OCI-LY1 (cell line): ENCODE measurements around the gene MTF1.

Experiments used
- H2AFZ ChIP-seq: fragments of 200-600 bp; sonication (generic), shearing (Covaris generic); 2 replicates; pipeline ENCODE4 v1.6.0; 2014; ENCODE audit warnings: antibody characterized with exemption, mild to moderate bottlenecking, low read length
- H3F3A ChIP-seq: fragments of 200-600 bp; sonication (generic), shearing (Covaris generic); 2 replicates; pipeline ENCODE4 v1.6.0; 2014; ENCODE audit warnings: mild to moderate bottlenecking, antibody characterized with exemption, low read length, moderate library complexity; ENCODE audit not compliant: insufficient read depth
- H3K27ac ChIP-seq: fragments of 200-600 bp; sonication (generic); 2 replicates; pipeline ENCODE4 v1.5.1; 2014; ENCODE audit warnings: low read length, mixed run types, mild to moderate bottlenecking, low read depth; ENCODE audit not compliant: poor library complexity, severe bottlenecking
- H3K27me3 ChIP-seq: fragments of 200-600 bp; sonication (generic); 2 replicates; pipeline ENCODE4 v1.6.0; 2014; ENCODE audit warnings: antibody characterized with exemption, mild to moderate bottlenecking, low read length, moderate library complexity; ENCODE audit not compliant: insufficient read depth
- H3K36me3 ChIP-seq: fragments of 200-600 bp; sonication (generic); 2 replicates; pipeline ENCODE4 v1.6.1; 2014; ENCODE audit warnings: mild to moderate bottlenecking, antibody characterized with exemption, low read length, moderate library complexity, mixed read lengths; ENCODE audit not compliant: insufficient read depth
- H3K4me1 ChIP-seq: fragments of 200-600 bp; sonication (generic); 2 replicates; pipeline ENCODE4 v1.5.1; 2014; ENCODE audit warnings: mild to moderate bottlenecking, low read length, moderate library complexity; ENCODE audit not compliant: insufficient read depth, severe bottlenecking
- H3K4me2 ChIP-seq: fragments of 200-600 bp; sonication (generic), shearing (Covaris generic); 2 replicates; pipeline ENCODE4 v1.6.1; 2014; ENCODE audit warnings: low read length
- H3K4me3 ChIP-seq: fragments of 200-600 bp; sonication (generic); 2 replicates; pipeline ENCODE4 v1.5.1; 2014; ENCODE audit warnings: low read length, low read depth, mild to moderate bottlenecking, mixed read lengths; ENCODE audit not compliant: poor library complexity, severe bottlenecking
- H3K79me2 ChIP-seq: fragments of 200-600 bp; shearing (Covaris generic); 2 replicates; pipeline ENCODE4 v1.6.1; 2016; ENCODE audit warnings: mixed run types, low read length, mixed read lengths; ENCODE audit not compliant: insufficient read depth
- H3K9ac ChIP-seq: fragments of 200-600 bp; sonication (generic), shearing (Covaris generic); 2 replicates; pipeline ENCODE4 v1.6.1; 2014; ENCODE audit warnings: mild to moderate bottlenecking, low read length, mixed read lengths
- H3K9me2 ChIP-seq: fragments of 200-600 bp; sonication (generic), shearing (Covaris generic); 2 replicates; pipeline ENCODE4 v1.6.1; 2014; ENCODE audit warnings: low read depth, mild to moderate bottlenecking, low read length, mixed read lengths
- H3K9me3 ChIP-seq: fragments of 200-600 bp; shearing (Covaris generic); 2 replicates; pipeline ENCODE4 v1.6.1; 2014; ENCODE audit warnings: low read length, mixed read lengths
- H4K20me1 ChIP-seq: fragments of 200-600 bp; sonication (generic), shearing (Covaris generic); 2 replicates; pipeline ENCODE4 v1.6.0; 2016; ENCODE audit warnings: mild to moderate bottlenecking, low read length; ENCODE audit not compliant: insufficient read depth
- EZH2 ChIP-seq: fragments of 200-600 bp; sonication (generic), shearing (Covaris generic); IDR thresholded peaks from 2 replicates; pipeline ENCODE4 v1.8.0; 2017; ENCODE audit warnings: borderline replicate concordance, mixed run types, mild to moderate bottlenecking, antibody characterized with exemption, low read length, moderate library complexity, mixed read lengths
- TF ChIP-seq, protein P1 (sequence below): fragments of 200-600 bp; sonication (generic), shearing (Covaris generic); IDR thresholded peaks from 2 replicates; pipeline ENCODE4 v1.5.1; 2017; ENCODE audit warnings: mild to moderate bottlenecking, antibody characterized with exemption, low read length, moderate library complexity, mixed read lengths

Gene MTF1

DNA sequence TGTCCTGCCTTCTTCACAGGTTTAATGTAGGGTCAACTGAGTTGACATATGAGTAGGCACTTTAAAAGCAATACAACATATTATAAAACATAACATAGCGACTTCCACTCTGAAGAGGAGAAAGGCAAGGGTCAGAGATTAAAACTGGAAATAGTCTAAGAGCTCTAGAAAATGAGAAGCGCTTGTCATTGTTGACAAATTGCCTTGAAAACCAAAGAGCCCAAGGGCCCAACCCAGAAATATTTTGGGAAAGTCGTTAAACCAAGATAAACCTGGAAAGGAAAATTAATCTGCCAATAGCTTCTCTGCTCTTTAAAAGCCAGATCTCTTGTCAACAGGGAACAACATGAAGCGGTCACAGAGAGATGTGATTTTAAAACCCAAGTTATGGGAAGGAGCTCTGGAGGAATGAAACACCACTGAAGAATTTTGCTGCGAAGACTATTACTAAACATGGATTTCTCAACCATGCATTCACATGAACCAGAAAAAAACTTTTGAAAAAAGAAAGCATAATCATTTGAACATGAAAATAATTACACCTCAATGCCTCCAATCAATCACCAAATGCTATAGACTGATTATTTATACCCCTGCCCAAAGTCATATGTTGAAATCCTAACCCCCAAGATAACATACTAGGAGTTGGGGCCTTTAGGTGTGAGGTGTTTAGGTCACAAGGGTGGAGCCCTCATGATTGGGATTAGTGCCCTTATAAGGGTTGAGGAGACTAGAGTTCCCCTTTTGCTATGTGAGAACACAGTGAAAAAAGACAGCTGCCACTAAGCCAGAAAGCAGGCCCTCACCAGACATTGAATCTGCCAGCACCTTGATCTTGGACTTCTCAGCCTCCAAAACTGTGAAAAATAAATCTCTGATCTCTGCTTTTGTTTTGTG, 33.0 kb upstream of the MTF1 start:
- no peak overlapping the region for H3K27ac ChIP-seq
- H3K9me3 ChIP-seq, result no peaks in the 10 kb centered on the region
- no peaks in the 10 kb centered on the region for H3K27me3 ChIP-seq
- H3K4me3 ChIP-seq, result no peak overlapping the region
- H3F3A ChIP-seq, result no peaks in the 10 kb centered on the region
- H3K36me3 ChIP-seq, result peaks cover 31% of the 10 kb centered on the region
- H2AFZ ChIP-seq, result no peak overlapping the region
- H3K4me1 ChIP-seq, result no peaks in the 10 kb centered on the region
- no peaks in the 10 kb centered on the region for H4K20me1 ChIP-seq
- H3K79me2 ChIP-seq, result no peaks in the 10 kb centered on the region
- no peaks in the 10 kb centered on the region for H3K9me2 ChIP-seq
- no peak overlapping the region for H3K4me2 ChIP-seq
- H3K9ac ChIP-seq, result no peak overlapping the region
- TF ChIP-seq, protein P1, sequence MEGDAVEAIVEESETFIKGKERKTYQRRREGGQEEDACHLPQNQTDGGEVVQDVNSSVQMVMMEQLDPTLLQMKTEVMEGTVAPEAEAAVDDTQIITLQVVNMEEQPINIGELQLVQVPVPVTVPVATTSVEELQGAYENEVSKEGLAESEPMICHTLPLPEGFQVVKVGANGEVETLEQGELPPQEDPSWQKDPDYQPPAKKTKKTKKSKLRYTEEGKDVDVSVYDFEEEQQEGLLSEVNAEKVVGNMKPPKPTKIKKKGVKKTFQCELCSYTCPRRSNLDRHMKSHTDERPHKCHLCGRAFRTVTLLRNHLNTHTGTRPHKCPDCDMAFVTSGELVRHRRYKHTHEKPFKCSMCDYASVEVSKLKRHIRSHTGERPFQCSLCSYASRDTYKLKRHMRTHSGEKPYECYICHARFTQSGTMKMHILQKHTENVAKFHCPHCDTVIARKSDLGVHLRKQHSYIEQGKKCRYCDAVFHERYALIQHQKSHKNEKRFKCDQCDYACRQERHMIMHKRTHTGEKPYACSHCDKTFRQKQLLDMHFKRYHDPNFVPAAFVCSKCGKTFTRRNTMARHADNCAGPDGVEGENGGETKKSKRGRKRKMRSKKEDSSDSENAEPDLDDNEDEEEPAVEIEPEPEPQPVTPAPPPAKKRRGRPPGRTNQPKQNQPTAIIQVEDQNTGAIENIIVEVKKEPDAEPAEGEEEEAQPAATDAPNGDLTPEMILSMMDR, result no peak
- TF ChIP-seq EZH2, result no peak

DNA sequence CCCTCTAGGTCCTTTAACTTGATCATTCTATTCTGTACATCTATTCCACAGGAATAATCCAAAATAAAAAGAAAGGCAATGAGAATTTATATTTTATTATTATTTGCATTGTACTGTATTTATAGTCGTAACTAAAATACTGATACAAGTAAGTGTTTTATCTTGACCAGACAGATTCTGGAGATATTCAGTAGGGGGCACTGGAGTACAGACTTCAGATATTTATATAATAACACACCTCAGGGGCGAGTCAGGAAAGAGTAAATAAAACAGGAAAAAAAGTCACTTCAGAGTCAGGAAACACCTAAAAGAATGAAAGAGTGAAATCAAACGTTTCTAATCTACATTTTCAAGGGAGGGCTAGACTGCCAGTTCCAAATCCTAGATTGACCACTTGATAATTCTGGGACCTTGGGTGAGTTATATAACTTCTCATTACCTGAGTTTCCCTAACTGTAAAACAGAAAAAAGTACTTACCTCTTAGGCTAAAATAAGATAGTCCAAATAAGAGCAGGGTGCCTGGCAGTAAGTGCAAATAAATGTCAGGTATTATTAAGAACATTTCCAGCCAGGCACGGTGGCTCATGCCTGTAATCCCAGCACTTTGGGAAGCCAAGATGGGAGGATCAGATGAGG, 31.1 kb upstream of the MTF1 start:
- Histone ChIP-seq H3K9me3 (no peaks in the 10 kb centered on the region), H3K4me3 (no peak overlapping the region), H3K36me3 (peaks cover 49% of the 10 kb centered on the region), H3K27me3 (no peaks in the 10 kb centered on the region), H3K27ac (no peak overlapping the region), H3K9ac (no peak overlapping the region), H2AFZ (no peak overlapping the region), H3K4me2 (no peak overlapping the region), H3F3A (no peaks in the 10 kb centered on the region), H3K9me2 (no peaks in the 10 kb centered on the region), H4K20me1 (no peaks in the 10 kb centered on the region), H3K79me2 (no peaks in the 10 kb centered on the region), H3K4me1 (no peaks in the 10 kb centered on the region)
- TF ChIP-seq EZH2, result no peak
- TF ChIP-seq, protein P1, result peak; percentile 80

DNA sequence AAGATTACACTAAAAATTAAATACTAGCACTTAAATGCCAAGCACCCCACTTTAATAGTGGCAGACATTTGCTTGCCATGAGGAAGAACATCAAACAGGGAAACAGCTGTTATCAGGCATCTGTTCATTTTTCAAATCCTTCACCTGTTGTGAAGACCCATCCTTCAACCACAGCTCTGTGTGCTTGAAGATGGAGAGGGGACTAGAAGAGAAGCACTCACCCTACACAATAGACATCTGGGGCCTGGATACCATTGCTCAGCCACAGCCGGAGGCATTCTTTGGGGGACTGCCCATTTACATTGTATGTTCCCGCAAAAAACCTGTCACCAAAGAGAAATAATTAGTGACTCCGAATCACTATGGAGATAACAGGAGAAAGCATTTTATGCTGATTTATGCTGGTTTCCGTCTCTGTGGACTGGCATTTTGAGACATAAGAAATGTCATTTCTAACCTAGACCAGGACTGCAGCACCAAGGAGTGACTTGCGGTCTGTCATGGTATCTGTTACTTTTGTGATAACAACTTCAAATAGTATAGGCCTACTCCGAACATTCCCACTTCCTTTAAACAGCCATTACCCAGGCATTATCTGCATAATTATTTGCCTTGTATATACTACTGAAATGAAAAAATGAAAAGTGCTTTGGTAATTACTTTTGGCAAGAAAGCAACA, 28.8 kb upstream of the MTF1 start:
- no peaks in the 10 kb centered on the region for H3K9me2 ChIP-seq
- H3K4me2 ChIP-seq, result no peak overlapping the region
- peaks cover 8% of the 10 kb centered on the region for H3K4me1 ChIP-seq
- H3K9me3 ChIP-seq, result no peaks in the 10 kb centered on the region
- peaks cover 67% of the 10 kb centered on the region for H3K36me3 ChIP-seq
- no peak for TF ChIP-seq EZH2
- TF ChIP-seq, protein P1, result no peak
- H2AFZ ChIP-seq, result no peak overlapping the region
- no peaks in the 10 kb centered on the region for H3K27me3 ChIP-seq
- no peaks in the 10 kb centered on the region for H3F3A ChIP-seq
- H3K27ac ChIP-seq, result no peak overlapping the region
- H4K20me1 ChIP-seq, result no peaks in the 10 kb centered on the region
- no peaks in the 10 kb centered on the region for H3K79me2 ChIP-seq
- H3K9ac ChIP-seq, result no peak overlapping the region
- H3K4me3 ChIP-seq, result no peak overlapping the region
